Cardiac fibroblast (primary cell): ENCODE measurements around the gene GRAMD1B.
A peak's percentile ranks its signal among the peaks of the same experiment; 100 is the strongest.

ENCODE experiments used
- DNase-seq, 2 donors: peaks; one replicate each; pipeline versions ENCODE4 v3.0.0 to v3.0.0-alpha.2; 2010; ENCODE audit warnings: low read depth in 2 of 2
- H3K4me3 ChIP-seq, 2 donors: replicated peaks in 1 of 2; 1 replicate in 1 of 2; 2 replicates in 1 of 2; pipeline ENCODE4 v1.5.1; 2011; ENCODE audit warnings: low read depth in 2 of 2, low read length in 2 of 2, mild to moderate bottlenecking in 2 of 2, moderate library complexity in 1 of 2
- TF ChIP-seq, protein P1 (sequence below): IDR thresholded peaks from one replicate; pipeline ENCODE4 v1.5.1; 2011; ENCODE audit warnings: low read depth, mild to moderate bottlenecking, low read length, inconsistent platforms

The GRAMD1B gene

GRCh38 chr11:123480290-123480815 lies 50.3 kb downstream of the GRAMD1B start:
- H3K4me3 ChIP-seq: no peak overlapping the region
- TF ChIP-seq, protein P1, sequence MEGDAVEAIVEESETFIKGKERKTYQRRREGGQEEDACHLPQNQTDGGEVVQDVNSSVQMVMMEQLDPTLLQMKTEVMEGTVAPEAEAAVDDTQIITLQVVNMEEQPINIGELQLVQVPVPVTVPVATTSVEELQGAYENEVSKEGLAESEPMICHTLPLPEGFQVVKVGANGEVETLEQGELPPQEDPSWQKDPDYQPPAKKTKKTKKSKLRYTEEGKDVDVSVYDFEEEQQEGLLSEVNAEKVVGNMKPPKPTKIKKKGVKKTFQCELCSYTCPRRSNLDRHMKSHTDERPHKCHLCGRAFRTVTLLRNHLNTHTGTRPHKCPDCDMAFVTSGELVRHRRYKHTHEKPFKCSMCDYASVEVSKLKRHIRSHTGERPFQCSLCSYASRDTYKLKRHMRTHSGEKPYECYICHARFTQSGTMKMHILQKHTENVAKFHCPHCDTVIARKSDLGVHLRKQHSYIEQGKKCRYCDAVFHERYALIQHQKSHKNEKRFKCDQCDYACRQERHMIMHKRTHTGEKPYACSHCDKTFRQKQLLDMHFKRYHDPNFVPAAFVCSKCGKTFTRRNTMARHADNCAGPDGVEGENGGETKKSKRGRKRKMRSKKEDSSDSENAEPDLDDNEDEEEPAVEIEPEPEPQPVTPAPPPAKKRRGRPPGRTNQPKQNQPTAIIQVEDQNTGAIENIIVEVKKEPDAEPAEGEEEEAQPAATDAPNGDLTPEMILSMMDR: no peak
- no peak for DNase-seq

DNA sequence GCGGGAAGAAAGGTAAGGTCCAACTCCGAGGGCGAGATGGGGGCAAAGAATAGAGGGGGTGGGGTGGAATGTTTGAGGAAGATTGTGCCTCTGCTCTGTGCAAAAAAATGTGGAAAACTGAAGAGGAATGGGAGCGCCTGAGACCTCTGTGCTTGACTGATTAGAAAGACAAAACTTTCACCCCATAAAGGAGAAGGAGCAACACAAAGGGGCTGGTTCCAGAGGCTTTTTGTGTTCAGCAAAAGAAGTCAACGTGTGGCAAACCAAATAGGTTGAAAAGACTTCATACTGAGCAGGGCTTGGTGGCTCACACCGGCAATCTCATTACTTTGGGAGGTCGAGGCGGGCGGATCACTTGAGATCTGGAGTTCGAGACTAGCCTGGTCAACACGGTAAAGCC lies 50.8 kb downstream of the GRAMD1B start:
- DNase-seq: no peak
- H3K4me3 ChIP-seq: no peak overlapping the region
- TF ChIP-seq, protein P1: no peak

- TF ChIP-seq, protein P1: no peak
- no peak for DNase-seq
- no peak overlapping the region for H3K4me3 ChIP-seq
These were observed 51.6 kb downstream of the GRAMD1B start for GRCh38 chr11:123481640-123482039.

- no peak for DNase-seq
- TF ChIP-seq, protein P1: no peak
- H3K4me3 ChIP-seq: no peak overlapping the region
These were observed 52.1 kb downstream of the GRAMD1B start for GRCh38 chr11:123482218-123482617.

GRCh38 chr11:123483058-123483457 lies 53.0 kb downstream of the GRAMD1B start:
- H3K4me3 ChIP-seq: no peak overlapping the region
- TF ChIP-seq, protein P1: no peak
- DNase-seq: peak in 1 of 2 donors; percentile 76

- H3K4me3 ChIP-seq: no peak overlapping the region
- peak in 1 of 2 donors; percentile 39 for DNase-seq
- TF ChIP-seq, protein P1: no peak
These were observed 53.4 kb downstream of the GRAMD1B start for GRCh38 chr11:123483466-123483865.

DNA sequence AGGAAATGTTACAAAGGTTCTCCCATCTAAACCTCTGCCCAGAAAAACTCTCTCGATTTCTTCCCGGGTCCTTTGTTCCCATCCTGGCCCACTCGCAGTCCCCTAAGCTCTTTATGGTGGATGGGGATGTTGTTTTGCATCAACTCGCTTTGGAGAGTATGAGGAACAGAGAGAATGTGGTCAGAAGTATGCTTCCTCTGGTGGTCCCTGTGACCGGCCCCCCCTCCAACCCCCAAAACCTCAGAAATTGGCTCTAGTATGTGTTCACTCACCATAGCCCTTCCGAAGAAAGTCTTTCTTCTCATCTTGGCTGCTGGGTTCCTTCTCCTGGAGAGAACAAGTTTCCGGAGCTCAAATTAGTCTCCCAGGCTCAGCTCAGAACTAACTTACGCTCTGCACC lies 54.4 kb downstream of the GRAMD1B start:
- DNase-seq: no peak
- TF ChIP-seq, protein P1: no peak
- no peak overlapping the region for H3K4me3 ChIP-seq
